Osteoblast (primary cell): ENCODE measurements around the gene TRIO. TPM values are rescaled to one million over a fixed set of nuclear protein-coding genes. Genes with fewer than 3 reads are reported as not detected.

Source experiments
- DNase-seq: peaks from one replicate; pipeline ENCODE4 v3.0.0; 2011; ENCODE audit warnings: low spot score, mixed read lengths; ENCODE audit not compliant: insufficient read length; ENCODE audit errors: missing footprints
- H2AFZ ChIP-seq: 2 replicates; pipeline ENCODE4 v1.6.0; 2011; ENCODE audit warnings: mild to moderate bottlenecking, low read length
- H3K27ac ChIP-seq: 2 replicates; pipeline ENCODE4 v1.5.1; 2011; ENCODE audit warnings: mild to moderate bottlenecking, low read depth, low read length, moderate library complexity
- H3K27me3 ChIP-seq: 2 replicates; pipeline ENCODE4 v1.6.0; 2012; ENCODE audit warnings: mild to moderate bottlenecking, control low read depth, inconsistent platforms, low read length, moderate library complexity; ENCODE audit not compliant: insufficient read depth
- H3K36me3 ChIP-seq: 2 replicates; pipeline ENCODE4 v1.5.1; 2011; ENCODE audit warnings: mild to moderate bottlenecking, low read length, control low read depth, moderate library complexity; ENCODE audit not compliant: insufficient read depth
- H3K4me1 ChIP-seq: 2 replicates; pipeline ENCODE4 v1.5.1; 2011; ENCODE audit warnings: mild to moderate bottlenecking, low read length, control low read depth, moderate library complexity; ENCODE audit not compliant: insufficient read depth
- H3K4me2 ChIP-seq: 2 replicates; pipeline ENCODE4 v1.6.0; 2011; ENCODE audit warnings: mild to moderate bottlenecking, low read length; ENCODE audit not compliant: insufficient read depth
- H3K4me3 ChIP-seq: fragments of 200-600 bp; sonication (generic); 3 replicates; pipeline ENCODE4 v1.5.1; 2012; ENCODE audit warnings: mild to moderate bottlenecking, low read length, inconsistent platforms; ENCODE audit not compliant: insufficient read depth
- H3K79me2 ChIP-seq: 2 replicates; pipeline ENCODE4 v1.6.0; 2012; ENCODE audit warnings: mild to moderate bottlenecking, low read length, control low read depth, inconsistent platforms; ENCODE audit not compliant: insufficient read depth
- H3K9me3 ChIP-seq: 2 replicates; pipeline ENCODE4 v1.5.1; 2011; ENCODE audit warnings: low read depth, low read length, control low read depth
- H4K20me1 ChIP-seq: 2 replicates; pipeline ENCODE4 v1.6.0; 2012; ENCODE audit warnings: mild to moderate bottlenecking, low read length, control low read depth; ENCODE audit not compliant: insufficient read depth
- CTCF ChIP-seq: IDR thresholded peaks from 2 replicates; pipeline ENCODE4 v1.5.1; 2011; ENCODE audit warnings: mild to moderate bottlenecking, low read depth, low read length, moderate library complexity; ENCODE audit errors: extremely low read depth
- total RNA-seq: library from RNA; depleted of rRNA; stranded (reverse); fragments of >200 nt; gene quantifications from 2 replicates; pipeline ENCODE4 v1.2.3, GENCODE V29; 2012

The TRIO gene
- total RNA-seq, 1 donor, result 274 TPM

- Histone ChIP-seq H3K4me1 (peaks cover 88% of the 10 kb centered on the region), H3K36me3 (peaks cover 5% of the 10 kb centered on the region), H3K27me3 (no peaks in the 10 kb centered on the region), H3K4me3 (peak overlapping the region; percentile 40), H3K9me3 (no peaks in the 10 kb centered on the region), H4K20me1 (peaks cover 37% of the 10 kb centered on the region), H3K27ac (peak overlapping the region; percentile 88), H3K4me2 (peak overlapping the region; percentile 78), H3K79me2 (peaks cover 96% of the 10 kb centered on the region), H2AFZ (no peak overlapping the region)
- DNase-seq, result no peak
- no peak for TF ChIP-seq CTCF
Observed at GRCh38 chr5:14208071-14209021, 65.2 kb downstream of the TRIO start.

GRCh38 chr5:14209222-14209822, 66.2 kb downstream of the TRIO start:
- H3K4me3 ChIP-seq, result no peak overlapping the region
- H3K9me3 ChIP-seq, result no peaks in the 10 kb centered on the region
- no peaks in the 10 kb centered on the region for H3K27me3 ChIP-seq
- no peak overlapping the region for H2AFZ ChIP-seq
- H3K79me2 ChIP-seq, result peaks cover 96% of the 10 kb centered on the region
- peaks cover 83% of the 10 kb centered on the region for H3K4me1 ChIP-seq
- peak overlapping the region; percentile 88 for H3K27ac ChIP-seq
- DNase-seq, result no peak
- H3K4me2 ChIP-seq, result no peak overlapping the region
- TF ChIP-seq CTCF, result no peak
- peaks cover 5% of the 10 kb centered on the region for H3K36me3 ChIP-seq
- H4K20me1 ChIP-seq, result peaks cover 43% of the 10 kb centered on the region

- peaks cover 78% of the 10 kb centered on the region for H3K4me1 ChIP-seq
- H4K20me1 ChIP-seq, result peaks cover 45% of the 10 kb centered on the region
- no peak overlapping the region for H3K4me2 ChIP-seq
Observed at GRCh38 chr5:14209836-14210235, 66.7 kb downstream of the TRIO start.

More at GRCh38 chr5:14209836-14210235, 66.7 kb downstream of the TRIO start:
- no peak for TF ChIP-seq CTCF
- Histone ChIP-seq H2AFZ (no peak overlapping the region), H3K27ac (peak overlapping the region; percentile 88), H3K36me3 (peaks cover 5% of the 10 kb centered on the region), H3K27me3 (no peaks in the 10 kb centered on the region), H3K9me3 (no peaks in the 10 kb centered on the region), H3K79me2 (peaks cover 97% of the 10 kb centered on the region), H3K4me3 (no peak overlapping the region)
- no peak for DNase-seq
